K562 (cell line): Measurements from ENCODE around the gene NACAD. TPM values are rescaled to one million over a fixed set of nuclear protein-coding genes. Genes with fewer than 3 reads are reported as not detected.

ENCODE experiments used
- ATAC-seq: fragments of 200-7000 bp; cut with Tn5 transposase; 3 replicates; pipeline ENCODE4 v1.9.1; 2020; ENCODE audit warnings: moderate library complexity
- BruUV-seq: library from RNA; stranded (reverse); fragments of 400-500 nt; replicated peaks from 2 replicates; lab custom pipeline; 2021; lab: Mats Ljungman, UMichigan
- CTCF ChIA-PET: fragments of 300-600 bp; formaldehyde crosslinking; extraction: SDS; loops from one replicate; lab custom pipeline; 2021; ENCODE audit warnings: low intra/inter-chr PET ratio; lab: Yijun Ruan, JAX
- POLR2A ChIA-PET: fragments of 300-600, 350-650 bp; sonication (Branson Sonifier 250); formaldehyde crosslinking; extraction: SDS; loops from one replicate; lab custom pipeline; 2021; ENCODE audit warnings: antibody characterized with exemption, inconsistent platforms; lab: Yijun Ruan, JAX
- DNase-seq, 4 experiments: peaks; one replicate each; pipeline versions ENCODE4 v3.0.0 to v3.0.0-alpha.2; 2011 to 2018; ENCODE audit warnings: low spot score in 3 of 4, mixed read lengths in 3 of 4; ENCODE audit errors: extremely low read depth in 1 of 4
- FAIRE-seq: peaks from 2 replicates; lab custom pipeline; 2011; peaks lifted over from hg19 to GRCh38; lab: Jason Lieb, UNC
- H2AFZ ChIP-seq: 2 replicates; pipeline ENCODE4 v1.6.0; 2011; ENCODE audit warnings: low read depth, low read length, control low read depth, inconsistent platforms
- H3K27ac ChIP-seq: fragments of 200-600 bp; 3 replicates; pipeline ENCODE4 v1.8.0; 2011; ENCODE audit warnings: low read depth, mild to moderate bottlenecking, control low read depth, inconsistent platforms, low read length, moderate library complexity, mixed read lengths; ENCODE audit errors: extremely low read depth
- H3K27me3 ChIP-seq, 2 experiments: fragments of 300-600 bp in 1 of 2; 2 replicates in 1 of 2; 3 replicates in 1 of 2; pipeline versions ENCODE4 v1.6.0 to v1.8.0; 2011; ENCODE audit warnings: inconsistent platforms in 2 of 2, low read length in 2 of 2, mild to moderate bottlenecking in 1 of 2, mixed read lengths in 1 of 2, moderate library complexity in 1 of 2; ENCODE audit not compliant: control insufficient read depth in 2 of 2, insufficient read depth in 2 of 2
- H3K36me3 ChIP-seq: fragments of 300-600 bp; 3 replicates; pipeline ENCODE4 v1.8.0; 2011; ENCODE audit warnings: mild to moderate bottlenecking, low read length, inconsistent platforms; ENCODE audit not compliant: control insufficient read depth, insufficient read depth
- H3K4me1 ChIP-seq, 2 experiments: fragments of 200-600 bp in 1 of 2; replicated peaks in 1 of 2; 2 replicates in 1 of 2; 3 replicates in 1 of 2; pipeline versions ENCODE4 v1.5.1 to v1.8.0; 2011; ENCODE audit warnings: inconsistent platforms in 2 of 2, low read length in 2 of 2, mild to moderate bottlenecking in 1 of 2, mixed read lengths in 1 of 2, moderate library complexity in 1 of 2; ENCODE audit not compliant: control insufficient read depth in 2 of 2, insufficient read depth in 2 of 2
- H3K4me2 ChIP-seq: 2 replicates; pipeline ENCODE4 v1.6.1; 2011; ENCODE audit warnings: low read length, control low read depth, inconsistent platforms, mixed read lengths; ENCODE audit not compliant: insufficient read depth
- H3K4me3 ChIP-seq: fragments of 200-600 bp; sonication (generic), shearing (Covaris generic); 2 replicates; pipeline ENCODE4 v1.5.1; 2016; ENCODE audit warnings: control low read depth, inconsistent platforms
- H3K79me2 ChIP-seq: fragments of 200-600 bp; 3 replicates; pipeline ENCODE4 v1.8.0; 2011; ENCODE audit warnings: low read length, inconsistent platforms; ENCODE audit not compliant: control insufficient read depth, insufficient read depth
- H3K9ac ChIP-seq, 2 experiments: 2 replicates each; pipeline versions ENCODE4 v1.6.0 to v1.6.1; 2011; ENCODE audit warnings: low read depth in 2 of 2, low read length in 2 of 2, control low read depth in 1 of 2, inconsistent platforms in 1 of 2, mild to moderate bottlenecking in 1 of 2, mixed read lengths in 1 of 2; ENCODE audit not compliant: insufficient read depth in 1 of 2
- H3K9me1 ChIP-seq: one replicate; pipeline ENCODE4 v1.6.0; 2011; ENCODE audit warnings: inconsistent platforms, mild to moderate bottlenecking, low read length, moderate library complexity; ENCODE audit not compliant: control insufficient read depth, insufficient read depth
- H3K9me3 ChIP-seq: replicated peaks from 2 replicates; pipeline ENCODE4 v1.5.1; 2011; ENCODE audit warnings: low read depth, low read length, inconsistent platforms; ENCODE audit not compliant: control insufficient read depth, insufficient read depth
- H4K20me1 ChIP-seq: replicated peaks from 2 replicates; pipeline ENCODE4 v1.6.1; 2011; ENCODE audit warnings: low read length, inconsistent platforms, mixed read lengths; ENCODE audit not compliant: control insufficient read depth, insufficient read depth
- BMI1 ChIP-seq: fragments of 150-350 bp; IDR thresholded peaks from 2 replicates; pipeline ENCODE4 v1.6.1; 2014; ENCODE audit warnings: low read length
- POLR2G ChIP-seq: fragments of 200-400 bp; formaldehyde crosslinking; IDR thresholded peaks from 2 replicates; pipeline ENCODE4 v1.6.1; 2017; ENCODE audit warnings: low read depth, mild to moderate bottlenecking, antibody characterized with exemption, low read length, moderate library complexity
- PRPF4 ChIP-seq: fragments of 200-400 bp; formaldehyde crosslinking; IDR thresholded peaks from one replicate; pipeline ENCODE4 v1.6.1; 2017; ENCODE audit warnings: low read length, low read depth, mild to moderate bottlenecking; ENCODE audit not compliant: insufficient read depth, poor library complexity, severe bottlenecking
- THAP7 ChIP-seq: fragments of 250-450 bp; sonication (Bioruptor Pico); IDR thresholded peaks from 2 replicates; pipeline ENCODE4 v1.5.0; 2021
- WGBS: fragments of 100-300 bp; shearing (Covaris generic); methylation state at CpG from one replicate; pipeline ENCODE4 v1.1.6; 2016; ENCODE audit warnings: low coverage, mixed read lengths; ENCODE audit not compliant: insufficient coverage; ENCODE audit errors: missing lambda C conversion rate; 5-methylcytosine and 5-hydroxymethylcytosine counted together
- in situ Hi-C: fragments of 300-500 bp; cut with MboI; formaldehyde crosslinking; loops from 4 replicates; pipeline ENCODE4 v1.15.0; 2018; ENCODE audit warnings: inconsistent platforms, mixed read lengths
- intact Hi-C: fragments of 100-400 bp; cut with micrococcal nuclease; formaldehyde crosslinking; loops from 2 replicates; pipeline ENCODE4 v1.14.2; 2022
- polyA plus RNA-seq, 8 experiments: library from polyadenylated mRNA; depleted of rRNA in 4 of 8; stranded (reverse) in 5 of 8; unstranded in 3 of 8; fragments of >200 nt; fragmentation: Nextera tagmentation in 2 of 8; fragmentation: Illumina TruSeq in 1 of 8; extraction: Ambion mirVana in 2 of 8; extraction: Trizol in 1 of 8; gene quantifications; 2 replicates each; pipeline versions ENCODE4 v1.2.1 to v1.2.3, GENCODE V29; 2011 to 2014; ENCODE audit warnings: inconsistent platforms in 1 of 8, missing spikeins in 1 of 8
- total RNA-seq, 7 experiments: library from RNA; depleted of rRNA in 6 of 7; stranded (reverse); fragments of >200 nt in 6 of 7; fragmentation: Illumina TruSeq in 2 of 7; extraction: Trizol in 2 of 7; gene quantifications; 2 replicates each; pipeline versions ENCODE4 v1.2.1 to v1.2.3, GENCODE V29; 2011 to 2021; ENCODE audit warnings: low replicate concordance in 1 of 7
- TF ChIP-seq, protein P1 (sequence below): fragments of 150-350 bp; IDR thresholded peaks from 2 replicates; pipeline ENCODE4 v1.6.1; 2014; ENCODE audit warnings: low read depth, mild to moderate bottlenecking, low read length, borderline replicate concordance

Gene NACAD
- total and polyA plus RNA-seq, 9 of the 15 experiments (the other 6 are each of a cell fraction or from before 2014, with no cell fraction given) = under 0.01 to 0.03 (median 0.02) TPM; not detected in 5

GRCh38 chr7:45068236-45069023, 20.3 kb downstream of the NACAD start:
- Histone ChIP-seq H3K9me3 (no peaks in the 10 kb centered on the region), H3K4me2 (no peak overlapping the region), H3K9ac (no peak overlapping the region), H3K4me1 (peaks cover 0 to 11% of the 10 kb centered on the region in 2 experiments; a peak in 1 of 5 replicates), H4K20me1 (no peaks in the 10 kb centered on the region), H3K27ac (no peak overlapping the region), H3K79me2 (no peaks in the 10 kb centered on the region), H3K4me3 (no peak overlapping the region), H3K9me1 (peaks cover 3% of the 10 kb centered on the region), H3K27me3 (no peaks in the 10 kb centered on the region), H3K36me3 (peaks cover 89% of the 10 kb centered on the region), H2AFZ (no peak overlapping the region)
- DNase-seq (no peak), ATAC-seq (no peak), FAIRE-seq (no peak)
- in situ Hi-C loops = no loop called here
- ChIA-PET POLR2A (interaction anchor here (0.6 to 1.3 kb wide), 2 partner anchors 31 to 486 kb away, joined by 3 read pairs; no protein-coding TSS in a partner anchor), CTCF (no interaction called here)
- no TSS peak for BruUV-seq
- TF ChIP-seq BMI1 (no peak), THAP7 (CRISPR knock-in tag) (no peak), PRPF4 (no peak), POLR2G (peak; percentile 44)
- TF ChIP-seq, protein P1, sequence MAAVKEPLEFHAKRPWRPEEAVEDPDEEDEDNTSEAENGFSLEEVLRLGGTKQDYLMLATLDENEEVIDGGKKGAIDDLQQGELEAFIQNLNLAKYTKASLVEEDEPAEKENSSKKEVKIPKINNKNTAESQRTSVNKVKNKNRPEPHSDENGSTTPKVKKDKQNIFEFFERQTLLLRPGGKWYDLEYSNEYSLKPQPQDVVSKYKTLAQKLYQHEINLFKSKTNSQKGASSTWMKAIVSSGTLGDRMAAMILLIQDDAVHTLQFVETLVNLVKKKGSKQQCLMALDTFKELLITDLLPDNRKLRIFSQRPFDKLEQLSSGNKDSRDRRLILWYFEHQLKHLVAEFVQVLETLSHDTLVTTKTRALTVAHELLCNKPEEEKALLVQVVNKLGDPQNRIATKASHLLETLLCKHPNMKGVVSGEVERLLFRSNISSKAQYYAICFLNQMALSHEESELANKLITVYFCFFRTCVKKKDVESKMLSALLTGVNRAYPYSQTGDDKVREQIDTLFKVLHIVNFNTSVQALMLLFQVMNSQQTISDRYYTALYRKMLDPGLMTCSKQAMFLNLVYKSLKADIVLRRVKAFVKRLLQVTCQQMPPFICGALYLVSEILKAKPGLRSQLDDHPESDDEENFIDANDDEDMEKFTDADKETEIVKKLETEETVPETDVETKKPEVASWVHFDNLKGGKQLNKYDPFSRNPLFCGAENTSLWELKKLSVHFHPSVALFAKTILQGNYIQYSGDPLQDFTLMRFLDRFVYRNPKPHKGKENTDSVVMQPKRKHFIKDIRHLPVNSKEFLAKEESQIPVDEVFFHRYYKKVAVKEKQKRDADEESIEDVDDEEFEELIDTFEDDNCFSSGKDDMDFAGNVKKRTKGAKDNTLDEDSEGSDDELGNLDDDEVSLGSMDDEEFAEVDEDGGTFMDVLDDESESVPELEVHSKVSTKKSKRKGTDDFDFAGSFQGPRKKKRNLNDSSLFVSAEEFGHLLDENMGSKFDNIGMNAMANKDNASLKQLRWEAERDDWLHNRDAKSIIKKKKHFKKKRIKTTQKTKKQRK = no peak
- intact Hi-C loops = no loop called here
- WGBS = 86% methylated on average over 14 of the region's 15 CpGs
